Panc1 (cell line): Measurements from ENCODE around the gene CRTAC1. TPM values are rescaled to one million over a fixed set of nuclear protein-coding genes. Genes with fewer than 3 reads are reported as not detected.

Source experiments
- ATAC-seq: fragments of 200-7000 bp; cut with Tn5 transposase; 2 replicates; pipeline ENCODE4 v1.9.1; 2020; ENCODE audit warnings: mild to moderate bottlenecking, moderate library complexity
- BruUV-seq: library from RNA; stranded (reverse); fragments of 400-500 nt; replicated peaks from 2 replicates; lab custom pipeline; 2021; lab: Mats Ljungman, UMichigan
- CTCF ChIA-PET: fragments of 300-600 bp; sonication (Branson Sonifier 250); formaldehyde crosslinking; loops from one replicate; lab custom pipeline; 2022; ENCODE audit warnings: antibody characterized with exemption; lab: Charles Lee
- POLR2A ChIA-PET: fragments of 300-600 bp; sonication (Branson Sonifier 250); formaldehyde crosslinking; loops from one replicate; lab custom pipeline; 2022; ENCODE audit warnings: antibody characterized with exemption; lab: Charles Lee
- DNase-seq: peaks from one replicate; pipeline ENCODE4 v3.0.0-alpha.2; 2010; ENCODE audit warnings: low read depth, low spot score
- H3K27ac ChIP-seq: 2 replicates; pipeline ENCODE4 v1.5.1; 2011; ENCODE audit warnings: mild to moderate bottlenecking, low read length, inconsistent platforms
- H3K27me3 ChIP-seq: fragments of 200-500 bp; sonication (Bioruptor generic); 2 replicates; pipeline ENCODE4 v1.6.0; 2014; ENCODE audit warnings: low read length, inconsistent platforms; ENCODE audit not compliant: control insufficient read depth, insufficient read depth
- H3K36me3 ChIP-seq: fragments of 200-500 bp; sonication (Bioruptor generic); 2 replicates; pipeline ENCODE4 v1.5.1; 2014; ENCODE audit warnings: inconsistent platforms, mild to moderate bottlenecking, low read length, moderate library complexity; ENCODE audit not compliant: control insufficient read depth, insufficient read depth
- H3K4me1 ChIP-seq: 2 replicates; pipeline ENCODE4 v1.5.1; 2011; ENCODE audit warnings: inconsistent platforms, mild to moderate bottlenecking, low read length, moderate library complexity; ENCODE audit not compliant: control insufficient read depth, insufficient read depth
- H3K4me3 ChIP-seq, 2 experiments: 2 replicates each; pipeline ENCODE4 v1.5.1; 2011 to 2012; ENCODE audit warnings: low read depth in 2 of 2, low read length in 2 of 2, mild to moderate bottlenecking in 2 of 2, inconsistent platforms in 1 of 2, moderate library complexity in 1 of 2
- H3K9me3 ChIP-seq: fragments of 200-500 bp; sonication (Bioruptor generic); 2 replicates; pipeline ENCODE4 v1.5.1; 2014; ENCODE audit warnings: low read depth, mild to moderate bottlenecking, inconsistent platforms, low read length, moderate library complexity; ENCODE audit not compliant: control insufficient read depth, insufficient read depth
- CTCF ChIP-seq: fragments of 450-650 bp; IDR thresholded peaks from 2 replicates; pipeline ENCODE4 v1.5.1; 2017; ENCODE audit warnings: mild to moderate bottlenecking
- POLR2AphosphoS5 ChIP-seq: IDR thresholded peaks from 2 replicates; pipeline ENCODE4 v1.6.1; 2012; ENCODE audit warnings: mild to moderate bottlenecking, low read depth, low read length, moderate library complexity
- REST ChIP-seq, 2 experiments: IDR thresholded peaks; 2 replicates each; pipeline ENCODE4 v1.6.1; 2011 to 2012; ENCODE audit warnings: low read depth in 2 of 2, control low read depth in 1 of 2, low read length in 1 of 2, mild to moderate bottlenecking in 1 of 2, moderate library complexity in 1 of 2; ENCODE audit not compliant: insufficient read depth in 1 of 2
- SIN3A ChIP-seq: IDR thresholded peaks from 2 replicates; pipeline ENCODE4 v1.6.1; 2012; ENCODE audit warnings: low read depth, mild to moderate bottlenecking, low read length, moderate library complexity, borderline replicate concordance; ENCODE audit not compliant: insufficient read depth
- TCF7L2 ChIP-seq: IDR thresholded peaks from 2 replicates; pipeline ENCODE4 v1.6.1; 2011; ENCODE audit warnings: mild to moderate bottlenecking, low read depth, low read length, inconsistent platforms
- in situ Hi-C: cut with HindIII; loops from 2 replicates; pipeline ENCODE4 v1.10.0; 2016; ENCODE audit warnings: low sequenced_read_pairs, low pct_unique_long_range_greater_than_20kb
- intact Hi-C: fragments of 100-400 bp; cut with micrococcal nuclease; formaldehyde crosslinking; loops from one replicate; pipeline ENCODE4 v1.10.0; 2022; ENCODE audit not compliant: unreplicated experiment
- total RNA-seq: library from RNA; stranded (reverse); gene quantifications from one replicate; pipeline ENCODE4 v1.2.1, GENCODE V29; 2021; ENCODE audit not compliant: unreplicated experiment

Gene CRTAC1
- total RNA-seq, 1 experiment from 2014 or later, result 0.23 TPM

GRCh38 chr10:97888134-97888533 lies 142.3 kb downstream of the CRTAC1 start:
- ChIA-PET CTCF (no interaction called here), POLR2A (no interaction called here)
- Histone ChIP-seq H3K4me3 (no peak overlapping the region), H3K9me3 (no peaks in the 10 kb centered on the region), H3K4me1 (peaks cover 4% of the 10 kb centered on the region; the same call in 1 of the 2 replicates), H3K27me3 (no peaks in the 10 kb centered on the region; the same call in 1 of the 2 replicates), H3K36me3 (no peaks in the 10 kb centered on the region), H3K27ac (no peak overlapping the region)
- TF ChIP-seq TCF7L2, result no peak
- no peak for TF ChIP-seq POLR2AphosphoS5
- no peak for TF ChIP-seq SIN3A
- no peak for TF ChIP-seq CTCF
- no peak for TF ChIP-seq REST (IDR thresholded peaks at IDR 0.05; ENCODE audit: insufficient read depth in 1 of 2, low read depth in 2 of 2, low read length in 1 of 2)
- BruUV-seq, result no TSS peak
- intact Hi-C loops, result no loop called here
- DNase-seq (no peak), ATAC-seq (no peak)
- in situ Hi-C loops, result no loop called here

GRCh38 chr10:97887399-97887798 lies 143.0 kb downstream of the CRTAC1 start:
- intact Hi-C loops (no loop called here), in situ Hi-C loops (no loop called here)
- ChIA-PET POLR2A (no interaction called here), CTCF (no interaction called here)
- ATAC-seq (no peak), DNase-seq (no peak)
- no peaks in the 10 kb centered on the region for H3K27me3 ChIP-seq
- TF ChIP-seq SIN3A, result no peak
- TF ChIP-seq POLR2AphosphoS5, result no peak
- TF ChIP-seq TCF7L2, result no peak
- TF ChIP-seq CTCF, result no peak
- no peak for TF ChIP-seq REST (IDR thresholded peaks at IDR 0.05; ENCODE audit: insufficient read depth in 1 of 2, low read depth in 2 of 2, low read length in 1 of 2)
- H3K4me3 ChIP-seq, result no peak overlapping the region
- H3K27ac ChIP-seq, result no peak overlapping the region
- peaks cover 8% of the 10 kb centered on the region for H3K4me1 ChIP-seq
- BruUV-seq, result no TSS peak
- no peaks in the 10 kb centered on the region for H3K9me3 ChIP-seq
- no peaks in the 10 kb centered on the region for H3K36me3 ChIP-seq
